SH-SY5Y (cell line): Measurements from ENCODE around the gene VMAC.

ENCODE experiments used
- GATA2 ChIP-seq: IDR thresholded peaks from 2 replicates; pipeline ENCODE4 v1.6.1; 2011; ENCODE audit warnings: mild to moderate bottlenecking, low read depth, low read length
- GATA3 ChIP-seq: IDR thresholded peaks from 2 replicates; pipeline ENCODE4 v1.6.1; 2011; ENCODE audit warnings: low read depth, mild to moderate bottlenecking, low read length, moderate library complexity

DNA sequence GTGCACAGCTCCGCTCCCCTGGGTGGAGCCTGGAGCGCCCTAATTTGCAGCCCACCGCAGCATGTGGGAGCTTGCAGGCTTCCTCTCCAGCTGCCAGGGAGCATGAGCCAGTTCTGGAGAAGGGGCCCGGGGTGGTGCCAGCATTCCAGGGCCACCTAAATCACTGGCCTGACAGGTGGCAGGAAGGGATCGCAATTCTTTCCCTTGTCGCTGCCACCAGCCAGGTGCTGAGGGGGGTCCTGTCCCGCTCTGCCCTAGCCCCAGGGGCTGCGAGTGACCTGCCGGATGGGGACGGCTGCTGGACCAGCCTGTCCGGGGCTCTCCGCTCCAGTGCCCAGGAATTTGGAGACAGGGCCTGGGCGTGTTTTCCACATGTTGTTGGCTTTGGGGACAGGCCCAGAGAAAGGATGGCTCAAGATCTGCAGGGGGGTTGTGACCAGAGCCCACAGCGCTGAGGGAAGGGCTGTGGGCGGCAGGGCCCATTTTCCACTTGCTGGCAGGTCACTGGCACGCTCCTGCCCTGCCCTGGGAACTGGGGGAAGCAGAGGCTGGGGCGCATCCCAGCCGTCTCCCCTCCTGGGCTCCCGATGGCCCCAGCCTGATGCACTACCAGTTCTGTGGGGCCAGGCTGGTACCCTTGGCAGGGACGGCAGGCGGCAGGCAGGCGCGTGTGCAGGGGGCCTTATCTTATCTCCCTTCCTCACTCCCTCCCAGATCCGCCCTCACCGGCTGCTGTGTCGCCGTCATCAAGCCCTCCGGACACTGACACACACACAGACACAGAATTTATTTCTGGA, 10.6 kb upstream of the VMAC start:
- TF ChIP-seq GATA3, result no peak
- peak; percentile 98 for TF ChIP-seq GATA2
